Measurements from ENCODE around the gene MRPL24.

DNA sequence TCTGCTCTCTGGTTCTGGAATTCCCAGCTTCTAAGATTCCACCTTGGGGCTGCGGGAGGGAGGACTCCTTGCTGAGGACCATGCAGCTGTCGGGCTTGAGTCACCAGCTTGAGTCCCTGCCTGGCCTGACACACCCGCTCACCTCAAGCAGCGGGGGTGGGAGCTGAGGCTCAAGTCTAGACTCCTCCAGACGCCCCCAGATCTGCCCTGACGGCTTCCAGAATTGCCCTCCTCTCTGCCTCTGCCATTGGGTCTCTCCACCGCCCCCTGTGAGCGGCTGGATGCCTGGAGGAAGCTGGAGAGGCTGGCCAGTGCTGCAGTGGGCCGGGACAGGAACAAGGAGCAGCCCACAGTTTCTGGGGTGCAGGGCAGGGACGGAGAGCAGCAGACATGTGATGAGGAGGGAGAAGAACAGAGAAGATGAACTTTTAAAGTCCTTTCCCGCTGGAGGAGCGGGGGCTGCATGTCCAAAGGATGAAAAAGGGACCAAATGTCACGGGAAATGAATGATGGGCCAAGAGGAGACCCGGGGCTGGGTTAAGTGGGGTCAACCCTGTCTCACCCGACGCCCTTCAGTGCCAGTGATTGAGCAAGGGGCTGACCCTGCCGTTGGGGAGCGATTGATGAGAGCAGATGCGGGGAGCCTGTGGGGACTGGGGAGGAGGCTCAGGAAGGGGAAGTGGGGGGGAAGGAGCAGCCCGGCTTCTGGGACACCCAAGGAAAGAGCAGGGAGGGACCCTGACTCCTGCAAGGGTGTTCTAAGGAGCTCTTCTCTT is 49.0 kb downstream of the MRPL24 start:
- TF ChIP-seq, protein P1, sequence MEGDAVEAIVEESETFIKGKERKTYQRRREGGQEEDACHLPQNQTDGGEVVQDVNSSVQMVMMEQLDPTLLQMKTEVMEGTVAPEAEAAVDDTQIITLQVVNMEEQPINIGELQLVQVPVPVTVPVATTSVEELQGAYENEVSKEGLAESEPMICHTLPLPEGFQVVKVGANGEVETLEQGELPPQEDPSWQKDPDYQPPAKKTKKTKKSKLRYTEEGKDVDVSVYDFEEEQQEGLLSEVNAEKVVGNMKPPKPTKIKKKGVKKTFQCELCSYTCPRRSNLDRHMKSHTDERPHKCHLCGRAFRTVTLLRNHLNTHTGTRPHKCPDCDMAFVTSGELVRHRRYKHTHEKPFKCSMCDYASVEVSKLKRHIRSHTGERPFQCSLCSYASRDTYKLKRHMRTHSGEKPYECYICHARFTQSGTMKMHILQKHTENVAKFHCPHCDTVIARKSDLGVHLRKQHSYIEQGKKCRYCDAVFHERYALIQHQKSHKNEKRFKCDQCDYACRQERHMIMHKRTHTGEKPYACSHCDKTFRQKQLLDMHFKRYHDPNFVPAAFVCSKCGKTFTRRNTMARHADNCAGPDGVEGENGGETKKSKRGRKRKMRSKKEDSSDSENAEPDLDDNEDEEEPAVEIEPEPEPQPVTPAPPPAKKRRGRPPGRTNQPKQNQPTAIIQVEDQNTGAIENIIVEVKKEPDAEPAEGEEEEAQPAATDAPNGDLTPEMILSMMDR (IDR thresholded peaks at IDR 0.05; ENCODE audit: low read length): no peak
- TF ChIP-seq EZH2 (optimal IDR thresholded peaks at IDR 0.05; ENCODE audit: low read depth, low read length): peak; percentile 80
- no peak; the same call in 1 of the 2 replicates for TF ChIP-seq EZH2phosphoT487 (IDR thresholded peaks at IDR 0.05; ENCODE audit: low read length)

All from MM.1S (cell line).